Kidney (tissue), 14 donors: ENCODE data around the gene CTNND2. TPM values are rescaled to one million over a fixed set of nuclear protein-coding genes. Genes with fewer than 3 reads are reported as not detected.

ENCODE experiments used
- DNase-seq, 5 donors: peaks; one replicate each; pipeline ENCODE4 v3.0.0-alpha.2; 2013 to 2020
- FAIRE-seq: peaks from 2 replicates; lab custom pipeline; 2012; peaks lifted over from hg19 to GRCh38; lab: Jason Lieb, UNC
- H3K27ac ChIP-seq, 2 donors: one replicate each; pipeline ENCODE4 v1.7.0; 2013; ENCODE audit warnings: low read depth in 2 of 2, low read length in 2 of 2, inconsistent platforms in 1 of 2
- H3K27me3 ChIP-seq: one replicate; pipeline ENCODE4 v1.7.1; 2013; ENCODE audit warnings: low read length, inconsistent platforms; ENCODE audit not compliant: control insufficient read depth, insufficient read depth
- H3K36me3 ChIP-seq, 3 donors: one replicate each; pipeline versions ENCODE4 v1.7.0 to v1.7.1; 2013; ENCODE audit warnings: low read length in 3 of 3, control low read depth in 1 of 3, inconsistent platforms in 1 of 3; ENCODE audit not compliant: insufficient read depth in 3 of 3, control insufficient read depth in 2 of 3
- H3K4me1 ChIP-seq, 3 donors: one replicate each; pipeline versions ENCODE4 v1.7.0 to v1.7.1; 2013; ENCODE audit warnings: low read length in 3 of 3, inconsistent platforms in 1 of 3, low read depth in 1 of 3; ENCODE audit not compliant: control insufficient read depth in 2 of 3, insufficient read depth in 2 of 3
- H3K4me3 ChIP-seq, 3 donors: one replicate each; pipeline versions ENCODE4 v1.7.0 to v1.8.1; 2013; ENCODE audit warnings: low read length in 3 of 3, control low read depth in 1 of 3, inconsistent platforms in 1 of 3
- H3K9ac ChIP-seq, 3 donors: one replicate each; pipeline versions ENCODE4 v1.7.0 to v1.7.1; 2013; ENCODE audit warnings: low read length in 3 of 3, control low read depth in 1 of 3, inconsistent platforms in 1 of 3
- H3K9me3 ChIP-seq, 3 donors: one replicate each; pipeline versions ENCODE4 v1.7.0 to v1.7.1; 2013; ENCODE audit warnings: low read length in 3 of 3, control low read depth in 1 of 3, inconsistent platforms in 1 of 3; ENCODE audit not compliant: control insufficient read depth in 2 of 3, insufficient read depth in 1 of 3
- CTCF ChIP-seq: IDR thresholded peaks from 3 replicates; pipeline ENCODE4 v1.5.1; 2012; ENCODE audit warnings: mild to moderate bottlenecking, moderate library complexity, borderline replicate concordance; ENCODE audit not compliant: insufficient read depth; ENCODE audit errors: extremely low read depth
- intact Hi-C: fragments of 100-400 bp; cut with DNase I; formaldehyde crosslinking; loops from one replicate; pipeline ENCODE4 v1.11.1; 2022
- polyA plus RNA-seq: library from polyadenylated mRNA; stranded (reverse); fragments of 350-450 nt; fragmentation: Illumina TruSeq; extraction: RNeasy Lipid Tissue Mini Kit (QIAGEN cat#74804); gene quantifications from one replicate; pipeline ENCODE4 v1.2.3, GENCODE V29; 2014; ENCODE audit warnings: low read depth, low replicate concordance; ENCODE audit not compliant: insufficient read depth
- total RNA-seq: library from RNA; stranded (reverse); fragmentation: NEBNext Ultra II Directional; extraction: Animal tissue kit (Norgen Biotek cat#: 25700); gene quantifications from one replicate; pipeline ENCODE4 v1.2.1, GENCODE V29; 2021
- donor health status: control.
- donor health status: control.
- donor health status: control.
- donor health status: control.
- donor health status: control.
- donor health status: DM: yes; HTN: yes; CAD: no.
- donor health status: Normal renal cell carcinoma (clear cell type).

CTNND2 gene
- total and polyA plus RNA-seq, 2 donors from 2014 or later = 0.15 to 0.79 TPM

GRCh38 chr5:11311731-11312130 is 592.5 kb downstream of the CTNND2 start:
- Histone ChIP-seq H3K4me3 (no peak overlapping the region), H3K9me3 (no peaks in the 10 kb centered on the region), H3K27ac (no peak overlapping the region), H3K27me3 (no peaks in the 10 kb centered on the region), H3K9ac (no peak overlapping the region), H3K36me3 (no peaks in the 10 kb centered on the region), H3K4me1 (no peaks in the 10 kb centered on the region)
- no peak for DNase-seq
- intact Hi-C loops = no loop called here
- no peak for FAIRE-seq
- no peak for TF ChIP-seq CTCF

- FAIRE-seq (no peak), DNase-seq (no peak)
- Histone ChIP-seq H3K36me3 (no peaks in the 10 kb centered on the region), H3K9ac (no peak overlapping the region), H3K27me3 (no peaks in the 10 kb centered on the region), H3K4me1 (no peaks in the 10 kb centered on the region), H3K9me3 (no peaks in the 10 kb centered on the region), H3K4me3 (no peak overlapping the region), H3K27ac (no peak overlapping the region)
- TF ChIP-seq CTCF = no peak
- intact Hi-C loops = no loop called here
These were observed 593.0 kb downstream of the CTNND2 start for GRCh38 chr5:11311272-11311671.

GRCh38 chr5:11310158-11310557 is 594.1 kb downstream of the CTNND2 start:
- Histone ChIP-seq H3K9me3 (no peaks in the 10 kb centered on the region), H3K9ac (no peak overlapping the region), H3K27me3 (no peaks in the 10 kb centered on the region), H3K36me3 (no peaks in the 10 kb centered on the region), H3K27ac (no peak overlapping the region), H3K4me3 (no peak overlapping the region), H3K4me1 (no peaks in the 10 kb centered on the region)
- intact Hi-C loops = no loop called here
- TF ChIP-seq CTCF = no peak
- no peak for FAIRE-seq
- no peak for DNase-seq

GRCh38 chr5:11306365-11306764 is 597.9 kb downstream of the CTNND2 start:
- H3K36me3 ChIP-seq = no peaks in the 10 kb centered on the region
- intact Hi-C loops = no loop called here
- H3K27ac ChIP-seq = no peak overlapping the region
- H3K4me3 ChIP-seq = no peak overlapping the region
- DNase-seq (no peak), FAIRE-seq (no peak)
- H3K4me1 ChIP-seq = no peaks in the 10 kb centered on the region
- no peak overlapping the region for H3K9ac ChIP-seq
- no peaks in the 10 kb centered on the region for H3K27me3 ChIP-seq
- H3K9me3 ChIP-seq = no peaks in the 10 kb centered on the region
- no peak for TF ChIP-seq CTCF
